PC-3 (cell line): ENCODE data around the gene PDE2A. TPM values are rescaled to one million over a fixed set of nuclear protein-coding genes. Genes with fewer than 3 reads are reported as not detected.

Source experiments
- ATAC-seq: fragments of 200-7000 bp; cut with Tn5 transposase; 2 replicates; pipeline ENCODE4 v1.9.1; 2020; ENCODE audit warnings: mild to moderate bottlenecking, moderate library complexity
- BruUV-seq: library from RNA; stranded (reverse); fragments of 400-500 nt; replicated peaks from 2 replicates; lab custom pipeline; 2021; lab: Mats Ljungman, UMichigan
- CTCF ChIA-PET: fragments of 300-600 bp; sonication (Branson Sonifier 250); formaldehyde crosslinking; loops from one replicate; lab custom pipeline; 2022; ENCODE audit warnings: antibody characterized with exemption; lab: Charles Lee
- POLR2A ChIA-PET: fragments of 300-600 bp; sonication (Branson Sonifier 250); formaldehyde crosslinking; loops from one replicate; lab custom pipeline; 2022; ENCODE audit warnings: antibody characterized with exemption; ENCODE audit not compliant: unreplicated experiment; lab: Charles Lee
- DNase-seq: peaks from one replicate; pipeline ENCODE4 v3.0.0-alpha.2; 2015
- H2AFZ ChIP-seq: fragments of 300-600 bp; sonication (generic); 2 replicates; pipeline ENCODE4 v1.6.0; 2016; ENCODE audit warnings: antibody characterized with exemption, low read length
- H3F3A ChIP-seq: fragments of 300-600 bp; sonication (generic); one replicate; pipeline ENCODE4 v1.6.0; 2017; ENCODE audit warnings: antibody characterized with exemption, low read length, control low read depth, mild to moderate bottlenecking; ENCODE audit not compliant: unreplicated experiment
- H3K27ac ChIP-seq: fragments of 300-600 bp; sonication (generic); 2 replicates; pipeline ENCODE4 v1.5.1; 2016; ENCODE audit warnings: mild to moderate bottlenecking, low read length
- H3K27me3 ChIP-seq: fragments of 300-600 bp; sonication (generic); 2 replicates; pipeline ENCODE4 v1.6.1; 2016; ENCODE audit warnings: low read length, mixed read lengths
- H3K36me3 ChIP-seq: fragments of 300-600 bp; sonication (generic); 2 replicates; pipeline ENCODE4 v1.6.1; 2016; ENCODE audit warnings: low read depth, mixed run types, low read length, mixed read lengths
- H3K4me1 ChIP-seq: fragments of 300-600 bp; sonication (generic); 2 replicates; pipeline ENCODE4 v1.5.1; 2016; ENCODE audit warnings: low read length; ENCODE audit not compliant: insufficient read depth
- H3K4me2 ChIP-seq: fragments of 300-600 bp; sonication (generic); 2 replicates; pipeline ENCODE4 v1.6.0; 2016; ENCODE audit warnings: low read length
- H3K4me3 ChIP-seq: fragments of 300-600 bp; sonication (generic); 2 replicates; pipeline ENCODE4 v1.5.1; 2016; ENCODE audit warnings: mild to moderate bottlenecking, low read length, mixed read lengths
- H3K79me2 ChIP-seq: fragments of 300-600 bp; sonication (generic); 2 replicates; pipeline ENCODE4 v1.6.1; 2017; ENCODE audit warnings: low read length, mixed read lengths
- H3K9ac ChIP-seq: fragments of 300-600 bp; sonication (generic); 2 replicates; pipeline ENCODE4 v1.6.0; 2016; ENCODE audit warnings: mild to moderate bottlenecking, low read length
- H3K9me2 ChIP-seq: fragments of 300-600 bp; sonication (generic); replicated peaks from 2 replicates; pipeline ENCODE4 v1.6.1; 2016; ENCODE audit warnings: mixed run types, low read length, mixed read lengths
- H3K9me3 ChIP-seq: fragments of 300-600 bp; sonication (generic); 2 replicates; pipeline ENCODE4 v1.6.1; 2016; ENCODE audit warnings: low read length, mixed read lengths
- H4K20me1 ChIP-seq: fragments of 300-600 bp; sonication (generic); 2 replicates; pipeline ENCODE4 v1.6.1; 2016; ENCODE audit warnings: low read length, mixed read lengths
- CTCF ChIP-seq: fragments of 300-600 bp; sonication (generic); conservative IDR thresholded peaks from 2 replicates; pipeline ENCODE4 v1.5.1; 2017; ENCODE audit warnings: antibody characterized with exemption, low read depth, mild to moderate bottlenecking, low read length
- EZH2 ChIP-seq: fragments of 300-600 bp; sonication (generic); IDR thresholded peaks from one replicate; pipeline ENCODE4 v1.6.1; 2017; ENCODE audit warnings: antibody characterized with exemption, mild to moderate bottlenecking, low read length; ENCODE audit not compliant: unreplicated experiment
- EZH2phosphoT487 ChIP-seq: fragments of 300-600 bp; sonication (generic); IDR thresholded peaks from 2 replicates; pipeline ENCODE4 v1.6.1; 2018; ENCODE audit warnings: mild to moderate bottlenecking, antibody characterized with exemption, low read length, borderline replicate concordance
- intact Hi-C: fragments of 100-400 bp; cut with micrococcal nuclease; formaldehyde crosslinking; loops from 2 replicates; pipeline ENCODE4 v1.9.0; 2023
- total RNA-seq: library from RNA; depleted of rRNA; stranded (reverse); fragments of >200 nt; gene quantifications from 2 replicates; pipeline ENCODE4 v1.2.3, GENCODE V29; 2014

The PDE2A gene
- total RNA-seq, 1 experiment from 2014 or later, result 2.6 TPM

GRCh38 chr11:72688486-72688885 is 14.3 kb upstream of the PDE2A start:
- Histone ChIP-seq H3K36me3 (peaks cover 21% of the 10 kb centered on the region), H3K9ac (no peak overlapping the region), H3K4me1 (no peaks in the 10 kb centered on the region; the same call in 1 of the 2 replicates), H3K27ac (no peak overlapping the region), H3K4me2 (no peak overlapping the region), H3K9me3 (no peaks in the 10 kb centered on the region), H3K4me3 (no peak overlapping the region), H3F3A (no peaks in the 10 kb centered on the region), H3K79me2 (no peaks in the 10 kb centered on the region), H3K9me2 (no peaks in the 10 kb centered on the region), H4K20me1 (no peaks in the 10 kb centered on the region), H2AFZ (no peak overlapping the region), H3K27me3 (no peaks in the 10 kb centered on the region)
- intact Hi-C loops, result no loop called here
- no peak for DNase-seq
- no peak for TF ChIP-seq EZH2phosphoT487
- TF ChIP-seq CTCF, result no peak
- no peak for TF ChIP-seq EZH2
- POLR2A ChIA-PET, result no interaction called here
- CTCF ChIA-PET, result no interaction called here
- ATAC-seq, result no peak
- no TSS peak for BruUV-seq

DNA sequence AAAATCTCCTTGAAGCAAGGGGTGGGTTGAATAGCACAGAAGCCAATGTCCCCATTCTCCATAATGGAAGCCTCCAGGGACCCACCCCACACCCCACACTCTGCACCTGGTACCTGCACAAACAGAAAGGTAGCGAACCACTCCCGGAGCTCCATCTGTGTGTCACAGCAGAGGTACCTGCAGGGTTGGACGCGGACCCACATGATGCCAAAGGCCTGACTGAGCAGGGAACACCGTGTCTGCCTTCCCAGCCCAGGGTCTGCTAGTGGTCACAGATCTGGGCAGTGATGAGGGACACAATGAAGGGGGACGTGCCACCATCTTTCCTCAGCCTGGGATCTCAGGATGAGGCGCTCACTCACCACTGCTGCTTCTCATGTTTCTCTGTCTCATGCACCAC is 13.1 kb upstream of the PDE2A start:
- no peak overlapping the region for H3K27ac ChIP-seq
- ATAC-seq (no peak), DNase-seq (no peak)
- no peaks in the 10 kb centered on the region for H3K9me2 ChIP-seq
- H3F3A ChIP-seq, result no peaks in the 10 kb centered on the region
- H4K20me1 ChIP-seq, result no peaks in the 10 kb centered on the region
- no peak overlapping the region for H3K9ac ChIP-seq
- no peak for TF ChIP-seq EZH2
- TF ChIP-seq EZH2phosphoT487, result no peak
- no peak overlapping the region for H3K4me2 ChIP-seq
- BruUV-seq, result no TSS peak
- H3K9me3 ChIP-seq, result no peaks in the 10 kb centered on the region
- H3K4me3 ChIP-seq, result no peak overlapping the region
- no peaks in the 10 kb centered on the region for H3K27me3 ChIP-seq
- H2AFZ ChIP-seq, result no peak overlapping the region
- CTCF ChIA-PET, result no interaction called here
- H3K36me3 ChIP-seq, result peaks cover 17% of the 10 kb centered on the region; the same call in 1 of the 2 replicates
- POLR2A ChIA-PET, result no interaction called here
- intact Hi-C loops, result no loop called here
- no peaks in the 10 kb centered on the region; the same call in 1 of the 2 replicates for H3K4me1 ChIP-seq
- no peaks in the 10 kb centered on the region for H3K79me2 ChIP-seq

GRCh38 chr11:72686639-72687220 is 12.5 kb upstream of the PDE2A start:
- no peak overlapping the region for H3K4me2 ChIP-seq
- H3K27ac ChIP-seq, result no peak overlapping the region
- H3K79me2 ChIP-seq, result no peaks in the 10 kb centered on the region
- DNase-seq (no peak), ATAC-seq (no peak)
- H4K20me1 ChIP-seq, result no peaks in the 10 kb centered on the region
- H3K4me1 ChIP-seq, result no peaks in the 10 kb centered on the region; the same call in 1 of the 2 replicates
- no peak overlapping the region for H3K4me3 ChIP-seq
- H3K27me3 ChIP-seq, result no peaks in the 10 kb centered on the region
- no TSS peak for BruUV-seq
- H3K36me3 ChIP-seq, result peaks cover 13% of the 10 kb centered on the region; the same call in 1 of the 2 replicates
- H3K9ac ChIP-seq, result no peak overlapping the region
- CTCF ChIA-PET, result interaction anchor here (0.7 to 1.1 kb wide), 2 partner anchors 17 to 23 kb away, joined by 3 to 4 read pairs; no protein-coding TSS in a partner anchor
- TF ChIP-seq CTCF (no peak), EZH2 (no peak), EZH2phosphoT487 (no peak)
- intact Hi-C loops, result no loop called here
- POLR2A ChIA-PET, result interaction anchor here (0.5 kb wide), 1 partner anchor 16 kb away, joined by 4 read pairs; no protein-coding TSS in a partner anchor
- no peaks in the 10 kb centered on the region for H3K9me2 ChIP-seq
- no peak overlapping the region for H2AFZ ChIP-seq
- no peaks in the 10 kb centered on the region for H3K9me3 ChIP-seq
- H3F3A ChIP-seq, result no peaks in the 10 kb centered on the region
